NCI-H2107 (cell line): Measurements from ENCODE around the gene SNHG17.
"Not testable (repeated sequence)": the region's sequence is repeated elsewhere in the genome, so short reads cannot be mapped to it uniquely, and the experiment has no call there.

ENCODE experiments used
- DNase-seq: peaks from one replicate; lab custom pipeline; 2025; lab: John Stamatoyannopoulos, UW

The SNHG17 gene

GRCh38 chr20:38434770-38435554, at the start of gene SNHG17:
SNHG17 (minus strand) TSS chr20:38435328.
- peak; percentile 55 for DNase-seq

DNA sequence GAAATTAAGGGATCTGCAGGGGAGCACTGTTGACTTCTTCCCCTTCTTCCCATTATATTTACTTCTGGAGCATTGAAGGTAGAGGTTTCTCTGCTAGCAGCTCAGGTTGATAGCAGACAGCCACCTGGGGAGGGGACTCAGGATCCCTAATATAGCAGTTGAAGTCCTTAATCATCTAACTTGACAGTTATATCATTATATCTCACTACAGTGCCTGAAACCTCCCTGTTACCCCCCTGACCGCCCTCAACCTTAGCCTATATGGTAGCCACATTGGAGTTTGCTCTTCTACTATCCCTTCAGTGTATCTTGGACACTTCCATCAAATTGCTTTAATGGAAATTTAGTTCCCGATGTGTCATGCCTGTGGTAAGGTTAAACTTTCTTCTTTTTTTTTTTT, 44.5 kb upstream of the SNHG17 start:
- no peak for DNase-seq

GRCh38 chr20:38477747-38478146, 42.6 kb upstream of the SNHG17 start:
- DNase-seq = no peak

DNA sequence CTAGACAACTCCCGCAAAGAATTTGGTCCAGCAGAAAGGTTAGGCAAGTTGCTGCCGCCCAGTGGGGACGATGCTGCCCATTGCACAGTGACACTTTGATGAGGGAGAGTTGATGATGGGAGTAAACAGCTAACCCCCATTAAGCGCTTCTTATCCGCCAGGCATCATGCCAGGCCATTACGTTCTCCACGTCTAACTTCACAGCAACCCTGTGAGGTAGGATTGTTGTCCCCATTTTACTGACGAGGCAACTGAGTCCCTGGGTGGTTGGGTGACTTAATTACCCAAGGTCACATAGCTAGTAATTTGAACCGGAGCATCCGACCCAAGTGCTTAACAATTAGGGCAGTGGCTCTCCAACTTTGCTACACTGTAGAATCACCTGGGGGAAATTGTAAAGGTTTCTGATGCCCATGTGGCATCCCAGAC, 38.3 kb upstream of the SNHG17 start:
- no peak for DNase-seq

DNA sequence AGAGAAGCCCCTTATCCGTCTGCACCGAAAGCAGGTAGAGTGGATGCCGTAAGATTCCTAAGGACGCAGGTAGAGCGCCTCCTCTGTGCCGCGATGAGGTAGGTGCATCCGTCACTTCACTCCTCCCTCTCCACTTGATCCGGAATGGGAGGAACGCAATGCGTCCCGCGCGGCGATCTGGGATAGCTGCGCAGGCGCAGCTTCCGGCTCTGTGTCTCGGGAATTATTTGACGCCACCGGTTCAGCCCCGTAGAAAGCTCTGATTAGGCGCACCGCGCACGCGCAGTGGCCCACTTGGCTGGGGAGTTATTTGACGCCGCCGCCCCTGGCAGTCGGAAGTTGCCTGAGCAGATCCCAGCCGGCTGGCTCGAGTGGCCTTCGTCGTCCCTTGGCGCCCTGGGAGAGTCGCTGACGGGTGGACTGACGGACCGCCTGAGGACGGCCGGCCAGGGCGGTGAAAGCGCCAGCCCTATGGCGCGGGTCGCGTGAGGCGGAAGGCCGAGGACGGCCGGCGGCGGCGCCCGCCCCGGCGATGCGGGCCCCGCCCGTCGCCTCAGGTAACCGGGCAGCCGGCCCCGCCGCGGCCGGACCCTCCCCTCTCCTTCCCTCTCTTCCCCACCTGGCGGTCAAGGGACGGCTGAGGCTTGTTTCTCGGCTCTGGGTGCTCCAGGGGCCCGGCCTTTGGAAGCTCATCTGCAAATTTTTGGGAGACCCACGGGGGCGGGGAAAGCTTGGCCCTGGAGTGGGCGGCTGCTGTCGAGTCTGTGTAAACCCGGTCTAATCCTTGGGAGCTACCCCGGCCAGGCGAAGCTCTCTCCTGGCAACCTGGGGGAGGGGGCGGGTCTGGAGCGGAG, 37.6 kb upstream of the SNHG17 start, which contains the start of gene RALGAPB:
Gene RALGAPB (plus strand): TSS at position 331 of the 854 bp plus-strand sequence. CDS start 15,590 bp downstream, outside the sequence.
- DNase-seq = peak; percentile 93

DNA sequence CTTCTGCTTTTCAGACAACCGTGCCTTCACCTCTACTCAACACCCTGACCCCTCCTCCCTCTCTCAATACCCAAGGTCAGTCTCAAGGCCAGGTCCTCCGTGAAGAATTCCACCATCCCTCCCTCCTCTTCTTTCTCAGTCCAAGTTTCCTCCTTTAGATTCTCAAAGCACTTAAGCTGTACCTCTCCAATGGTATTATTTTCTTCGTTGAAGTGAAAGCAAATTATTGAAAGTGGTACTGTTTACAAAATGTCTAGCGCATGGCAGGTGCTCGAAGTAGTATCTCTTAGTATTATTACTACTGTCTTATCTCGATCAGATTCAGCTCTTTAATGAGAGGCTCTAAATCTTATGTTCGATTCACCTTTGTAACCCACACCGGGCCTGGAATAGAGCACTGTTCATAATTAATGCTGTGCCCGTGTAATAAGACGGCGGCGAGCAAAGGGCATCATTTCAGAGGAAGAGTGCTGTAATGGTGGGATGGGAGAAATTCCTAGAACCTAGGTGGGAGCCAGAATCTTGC, 36.9 kb upstream of the SNHG17 start:
- DNase-seq = no peak

GRCh38 chr20:38471245-38471644, 36.1 kb upstream of the SNHG17 start:
- DNase-seq = no peak

- DNase-seq = no peak
Observed at GRCh38 chr20:38466983-38467382, 31.9 kb upstream of the SNHG17 start.

DNA sequence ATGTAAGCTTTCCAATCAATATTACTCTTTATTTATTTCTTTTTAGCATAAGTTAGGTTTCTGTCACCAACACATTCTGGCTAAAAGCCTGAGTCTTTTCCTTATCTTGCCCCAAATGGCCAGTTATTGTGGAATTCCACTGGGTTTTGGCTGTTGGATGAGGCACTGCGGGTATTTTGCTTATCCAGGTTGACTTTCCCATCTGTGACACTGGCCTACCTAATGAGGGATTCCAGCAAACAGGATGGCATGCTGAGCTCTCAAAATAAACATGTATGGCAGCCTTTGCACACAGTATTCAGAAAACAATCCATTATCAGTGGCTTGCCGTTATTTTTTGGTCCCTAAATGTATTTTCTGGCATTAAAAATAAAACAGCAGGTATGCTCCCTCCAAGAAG, 31.0 kb upstream of the SNHG17 start:
- no peak for DNase-seq

DNA sequence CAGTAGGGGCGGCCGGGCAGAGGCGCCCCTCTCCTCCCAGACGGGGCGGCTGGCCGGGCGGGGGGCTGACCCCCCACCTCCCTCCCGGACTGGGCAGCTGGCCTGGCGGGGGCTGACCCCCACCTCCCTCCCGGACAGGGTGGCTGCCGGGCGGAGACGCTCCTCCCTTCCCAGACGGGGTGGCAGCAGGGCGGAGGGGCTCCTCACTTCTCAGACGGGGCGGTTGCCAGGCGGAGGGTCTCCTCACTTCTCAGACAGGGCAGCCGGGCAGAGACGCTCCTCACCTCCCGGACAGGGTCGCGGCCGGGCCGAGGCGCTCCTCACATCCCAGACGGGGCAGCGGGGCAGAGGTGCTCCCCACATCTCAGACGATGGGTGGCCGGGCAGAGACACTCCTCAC, 26.4 kb upstream of the SNHG17 start:
- not testable (repeated sequence) for DNase-seq

GRCh38 chr20:38461167-38461566, 26.0 kb upstream of the SNHG17 start:
- DNase-seq = not testable (repeated sequence)

- not testable (repeated sequence) for DNase-seq
Observed at GRCh38 chr20:38460631-38461030, 25.5 kb upstream of the SNHG17 start.

- DNase-seq = peak; percentile 46
Observed at GRCh38 chr20:38460040-38460623, 25.0 kb upstream of the SNHG17 start.

DNA sequence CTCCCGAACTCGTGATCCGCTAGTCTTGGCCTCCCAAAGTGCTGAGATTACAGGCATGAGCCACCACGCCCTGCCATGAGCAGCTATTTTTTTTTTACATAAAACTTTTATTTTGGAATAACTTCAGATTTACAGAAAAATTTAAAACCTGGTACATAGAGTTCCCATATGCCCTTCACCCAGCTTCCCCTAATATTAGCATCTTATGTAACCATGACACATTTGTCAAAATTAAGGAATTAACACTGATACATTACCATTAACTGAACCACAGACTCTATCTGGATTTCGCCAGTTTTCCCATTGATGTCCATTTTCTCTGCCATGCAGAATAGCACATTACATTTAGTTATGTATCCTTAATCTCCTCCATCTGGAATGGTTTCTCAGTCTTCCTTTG, 23.2 kb upstream of the SNHG17 start:
- no peak for DNase-seq

DNA sequence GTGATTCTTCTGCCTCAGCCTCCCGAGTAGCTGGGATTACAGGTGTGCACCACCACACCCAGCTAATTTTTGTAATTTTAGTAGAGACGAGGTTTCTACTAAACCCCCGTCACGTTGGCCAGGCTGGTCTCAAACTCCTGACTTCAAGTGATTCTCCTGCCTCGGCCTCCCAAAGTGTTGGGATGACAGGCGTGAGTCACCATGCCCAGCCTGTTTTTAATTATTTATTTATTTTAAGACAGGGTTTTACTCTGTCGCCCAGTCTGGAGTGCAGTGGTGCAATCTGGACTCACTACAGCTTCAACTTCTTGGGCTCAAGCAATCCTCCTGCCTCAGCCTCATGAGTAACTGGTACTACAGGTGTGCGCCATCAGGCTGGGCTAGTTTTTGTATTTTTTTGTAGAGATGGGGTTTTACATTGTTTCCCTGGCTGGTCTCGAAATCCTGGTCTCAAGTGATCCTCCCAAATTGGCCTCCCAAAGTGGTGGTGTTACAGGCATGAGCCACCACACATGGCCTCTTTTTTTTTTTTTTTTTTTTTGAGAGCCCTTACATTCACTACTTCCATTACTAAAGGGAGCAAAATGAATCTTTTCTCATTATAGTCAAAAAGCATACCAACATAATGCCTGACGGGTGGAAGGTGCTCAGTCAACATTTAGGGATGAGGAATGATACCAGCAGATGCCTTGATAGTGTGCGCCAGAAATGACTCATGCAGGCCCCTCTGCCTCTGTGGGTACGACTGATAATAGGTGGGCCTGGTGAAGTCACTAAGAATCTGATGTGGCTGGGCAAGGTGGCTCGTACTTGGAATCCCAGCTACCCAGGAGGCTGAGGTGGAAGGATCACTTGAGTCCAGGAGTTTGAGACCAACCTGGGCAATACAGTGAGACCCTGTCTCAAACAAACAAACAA, 19.7 kb upstream of the SNHG17 start:
- no peak for DNase-seq

DNA sequence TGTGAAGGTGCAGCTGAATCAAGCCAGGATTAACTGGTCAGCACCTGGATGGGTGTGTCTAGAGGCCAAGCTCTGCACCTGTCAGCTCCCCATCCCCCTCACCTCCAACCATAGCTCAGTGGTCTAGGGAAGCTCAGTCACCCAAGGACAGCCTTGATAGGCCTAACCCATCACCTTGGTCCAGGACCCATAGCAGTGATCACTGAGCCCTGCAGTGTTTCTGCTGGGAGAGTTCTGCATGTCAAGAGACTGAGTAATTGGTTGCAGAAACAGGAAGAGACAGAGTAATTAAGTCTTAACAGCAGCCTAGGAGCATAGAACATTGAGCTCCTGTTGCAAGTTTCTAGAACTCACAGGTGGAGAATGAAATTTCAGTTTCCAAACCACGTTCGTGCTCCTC, 18.8 kb upstream of the SNHG17 start:
- no peak for DNase-seq

DNA sequence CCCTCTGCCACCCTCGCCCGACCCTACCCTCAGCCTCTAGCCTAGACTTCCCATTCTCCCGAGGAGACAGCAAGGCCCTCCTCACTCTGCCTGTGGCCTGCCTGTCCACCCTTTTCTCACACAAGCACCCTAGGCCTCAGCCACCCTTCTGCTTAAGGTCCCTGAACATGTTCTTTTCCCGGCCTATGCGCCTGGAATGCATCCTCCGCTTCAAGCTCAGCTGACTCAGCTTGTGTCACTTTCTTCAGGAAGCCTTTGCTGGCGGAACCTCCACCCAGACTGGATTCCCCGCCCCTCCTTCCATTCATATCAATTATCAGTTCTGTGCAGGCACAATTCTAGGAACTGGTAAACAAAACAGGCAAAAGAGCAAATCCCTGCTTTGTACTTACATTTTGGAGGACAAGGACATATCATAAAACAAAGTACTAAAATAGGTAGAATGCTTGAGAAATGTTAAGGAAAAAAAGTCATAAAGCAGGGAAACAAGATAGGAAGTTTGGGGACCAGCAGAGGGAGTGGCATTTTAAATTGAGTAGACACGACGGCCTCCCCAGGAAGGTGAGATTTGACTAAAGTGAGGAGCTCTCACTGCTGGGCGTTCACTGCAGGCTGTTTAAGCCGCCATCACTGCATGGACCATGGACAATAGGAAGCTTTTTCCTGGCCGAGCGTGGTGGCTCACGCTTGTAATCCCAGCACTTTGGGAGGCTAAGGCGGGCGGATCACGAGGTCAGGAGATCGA, 17.9 kb upstream of the SNHG17 start:
- DNase-seq = no peak

- no peak for DNase-seq
Observed at GRCh38 chr20:38450412-38450975, 15.4 kb upstream of the SNHG17 start.

DNA sequence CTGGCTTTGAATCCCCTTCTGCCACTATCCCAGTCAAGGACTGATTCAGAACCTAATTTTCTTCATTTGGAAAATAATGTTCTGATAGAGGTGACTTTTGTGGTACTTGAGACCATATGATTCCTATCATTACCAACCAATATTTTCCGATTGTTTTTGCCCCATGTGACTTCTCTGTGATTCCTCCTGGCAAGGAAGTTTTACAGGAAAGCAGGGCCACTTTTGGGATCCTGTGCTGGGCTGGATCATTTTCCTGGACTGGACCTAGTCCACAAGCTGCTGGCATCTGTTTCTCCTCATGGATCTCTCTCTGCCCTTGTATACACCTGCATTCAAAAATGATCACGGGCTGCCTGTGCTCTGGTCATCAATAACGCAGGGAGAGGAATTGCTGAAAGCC, 13.9 kb upstream of the SNHG17 start:
- DNase-seq = no peak
